ENCODE results near the gene SCTR. TPM values are rescaled to one million over a fixed set of nuclear protein-coding genes. Genes with fewer than 3 reads are reported as not detected.
A peak's percentile ranks its signal among the peaks of the same experiment; 100 is the strongest.

The SCTR gene
- polyA plus RNA-seq, 3 donors, result not detected

DNA sequence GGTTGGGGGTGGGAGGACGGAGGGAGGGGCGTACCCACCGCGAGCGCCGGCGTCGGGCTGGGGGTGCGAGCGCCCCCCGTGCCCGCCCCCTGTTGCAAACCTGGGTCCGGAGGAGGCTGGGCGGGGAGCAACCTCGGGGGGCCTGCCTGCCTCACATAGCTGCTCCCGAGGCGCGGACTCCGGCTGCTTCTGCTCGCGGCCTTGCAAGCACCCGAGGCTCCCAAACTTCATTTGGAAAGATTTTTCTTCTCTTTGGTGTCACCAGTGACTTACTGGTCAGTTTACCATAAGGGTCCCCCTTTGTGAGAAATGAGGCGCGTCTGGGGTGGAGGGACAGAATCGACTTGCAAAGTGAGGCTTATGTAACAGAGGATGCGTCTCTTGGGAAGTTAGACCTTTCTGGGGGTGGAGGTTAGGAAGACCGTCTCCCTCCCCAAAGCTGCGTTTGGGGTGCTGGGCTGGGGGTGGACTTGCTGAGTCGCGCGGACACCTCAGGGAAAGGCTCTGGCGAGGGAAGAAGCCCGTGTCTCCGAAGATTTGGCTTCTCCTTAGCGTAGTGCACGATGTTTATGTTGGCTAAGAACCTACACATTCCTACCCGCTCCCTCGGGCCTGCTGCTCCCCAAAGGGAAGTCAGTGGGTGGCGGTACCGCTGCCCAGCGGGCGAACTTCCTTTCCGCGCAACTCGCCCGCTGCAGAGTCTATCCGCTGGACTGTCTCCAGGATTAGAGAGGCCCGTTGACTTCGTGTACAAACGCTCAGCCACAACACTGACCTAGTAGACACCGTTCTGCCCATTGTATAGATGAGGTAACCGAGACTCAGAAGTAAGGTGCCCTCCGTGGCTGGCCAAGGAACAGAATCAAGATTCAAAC lies 92.1 kb downstream of the SCTR start:
- Histone ChIP-seq H3K4me3 (replicated peaks in 1 of 3; ENCODE audit: low read depth in 2 of 3, low read length in 3 of 3) (peak overlapping the region in 1 of 3 experiments; percentile 62), H4K20me1 (ENCODE audit: insufficient read depth, low read length) (no peaks in the 10 kb centered on the region), H3K79me2 (ENCODE audit: insufficient read depth, low read length) (no peaks in the 10 kb centered on the region), H3K4me2 (replicated peaks; ENCODE audit: extremely low read depth, low read length, poor library complexity, severe bottlenecking) (peak overlapping the region; percentile 65), H3K4me1 (ENCODE audit: control insufficient read depth in 1 of 2, insufficient read depth in 2 of 2, low read length in 2 of 2) (peaks cover 11 to 17% of the 10 kb centered on the region in 2 donors), H3K27ac (ENCODE audit: low read depth in 1 of 2, low read length in 2 of 2) (no peak overlapping the region), H2AFZ (ENCODE audit: insufficient read depth, low read depth, low read length, poor library complexity, severe bottlenecking) (peak overlapping the region; percentile 50), H3K9ac (ENCODE audit: insufficient read depth, low read length, poor library complexity, severe bottlenecking) (no peak overlapping the region), H3K9me3 (replicated peaks in 1 of 2; ENCODE audit: control insufficient read depth in 1 of 2, insufficient read depth in 1 of 2, low read length in 2 of 2) (peaks cover 0 to 5% of the 10 kb centered on the region in 2 donors), H3K27me3 (ENCODE audit: control insufficient read depth in 2 of 2, insufficient read depth in 2 of 2, low read length in 2 of 2) (peaks cover 13 to 46% of the 10 kb centered on the region in 2 donors), H3K36me3 (replicated peaks in 1 of 2; ENCODE audit: control insufficient read depth in 1 of 2, insufficient read depth in 2 of 2, low read length in 2 of 2) (no peaks in the 10 kb centered on the region)
- Mint-ChIP-seq H3K9me3 (peaks cover 0 to 11% (median 8%) of the 10 kb centered on the region in 7 donors), H3K27me3 (ENCODE audit: low read depth in 3 of 3) (peaks cover 47 to 61% (median 51%) of the 10 kb centered on the region in 3 donors), H3K27ac (no peak overlapping the region), H3K36me3 (peaks cover 0 to 3% of the 10 kb centered on the region in 2 donors), H3K4me3 (peak overlapping the region; percentile 66 to 90), H3K4me1 (peaks cover 13% of the 10 kb centered on the region)
- intact Hi-C loops (cut with micrococcal nuclease), result no loop called here
- 7% methylated on average over 39 of the region's 53 CpGs for WGBS (ENCODE audit: insufficient coverage)
- no peak for TF ChIP-seq CTCF (IDR thresholded peaks at IDR 0.05)
- peak in 2 of 3 donors; percentile 4 to 15 for DNase-seq

DNA sequence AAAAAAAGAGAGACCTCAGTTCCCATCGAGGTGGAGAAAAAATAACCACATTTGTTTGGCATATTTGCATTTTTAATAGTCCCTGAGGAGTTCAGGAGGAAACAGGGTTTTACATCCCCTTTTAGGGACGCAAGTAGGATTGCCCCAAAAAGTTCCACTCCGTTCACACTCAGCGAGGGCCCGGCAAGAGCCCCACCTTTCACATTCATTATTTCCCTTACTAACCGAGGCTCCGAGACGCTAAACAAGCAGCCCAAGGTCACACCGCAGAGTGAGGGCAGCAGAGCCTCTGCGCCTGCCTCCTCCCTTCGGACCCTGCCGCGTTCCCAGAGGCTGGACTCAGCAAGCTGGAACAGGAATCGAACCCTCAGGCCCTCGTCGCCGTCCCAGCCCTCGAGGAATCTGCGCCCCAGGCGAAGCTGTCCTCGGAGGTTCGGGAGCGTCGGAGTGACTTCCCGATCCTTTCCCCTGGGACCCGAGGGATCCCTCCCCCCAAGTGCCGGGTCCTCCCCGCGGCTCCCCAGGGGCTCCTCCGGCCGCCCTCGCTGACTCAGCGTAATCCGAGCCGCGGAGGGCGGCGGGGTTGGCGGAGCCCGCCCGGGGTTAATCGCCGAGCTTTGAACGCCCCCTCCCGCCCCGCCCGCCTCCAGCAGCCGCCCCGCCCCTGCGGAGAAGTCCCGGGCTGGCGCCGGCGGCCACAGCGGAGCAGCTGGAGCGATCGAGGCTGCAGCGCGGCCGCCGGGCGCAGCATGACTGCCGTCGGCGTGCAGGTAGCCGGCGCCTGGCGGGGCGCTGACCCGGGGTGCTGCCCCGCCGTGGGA lies 92.9 kb downstream of the SCTR start, which contains the start of gene TMEM37:
TSS of gene TMEM37 (plus strand) at position 700 of the 821 bp plus-strand sequence. CDS start at position 750, 50 bp downstream.
- peaks cover 0 to 11% (median 8%) of the 10 kb centered on the region in 7 donors for H3K9me3 Mint-ChIP-seq
- Histone ChIP-seq H3K9ac (ENCODE audit: insufficient read depth, low read length, poor library complexity, severe bottlenecking) (no peak within 1 kb of the TSS), H3K79me2 (ENCODE audit: insufficient read depth, low read length) (no peaks in the 10 kb centered on the region), H3K4me3 (replicated peaks in 1 of 3; ENCODE audit: low read depth in 2 of 3, low read length in 3 of 3) (peak within 1 kb of the TSS in 1 of 3 experiments; percentile 62), H3K4me1 (ENCODE audit: control insufficient read depth in 1 of 2, insufficient read depth in 2 of 2, low read length in 2 of 2) (peaks cover 11 to 23% of the 10 kb centered on the region in 2 donors), H3K27ac (ENCODE audit: low read depth in 1 of 2, low read length in 2 of 2) (no peak within 1 kb of the TSS), H3K27me3 (ENCODE audit: control insufficient read depth in 2 of 2, insufficient read depth in 2 of 2, low read length in 2 of 2) (peaks cover 13 to 50% of the 10 kb centered on the region in 2 donors), H3K9me3 (replicated peaks in 1 of 2; ENCODE audit: control insufficient read depth in 1 of 2, insufficient read depth in 1 of 2, low read length in 2 of 2) (peaks cover 0 to 5% of the 10 kb centered on the region in 2 donors), H2AFZ (ENCODE audit: insufficient read depth, low read depth, low read length, poor library complexity, severe bottlenecking) (peak within 1 kb of the TSS; percentile 50), H3K36me3 (replicated peaks in 1 of 2; ENCODE audit: control insufficient read depth in 1 of 2, insufficient read depth in 2 of 2, low read length in 2 of 2) (no peaks in the 10 kb centered on the region), H3K4me2 (replicated peaks; ENCODE audit: extremely low read depth, low read length, poor library complexity, severe bottlenecking) (peak within 1 kb of the TSS; percentile 65), H4K20me1 (ENCODE audit: insufficient read depth, low read length) (no peaks in the 10 kb centered on the region)
- H3K4me1 Mint-ChIP-seq, result peaks cover 19% of the 10 kb centered on the region
- H3K27ac Mint-ChIP-seq, result no peak within 1 kb of the TSS
- intact Hi-C loops (cut with micrococcal nuclease), result no loop called here
- H3K36me3 Mint-ChIP-seq, result peaks cover 0 to 3% of the 10 kb centered on the region in 2 donors
- 6% methylated on average over 70 of the region's 72 CpGs for WGBS (ENCODE audit: insufficient coverage)
- peaks cover 48 to 66% (median 55%) of the 10 kb centered on the region in 3 donors for H3K27me3 Mint-ChIP-seq (ENCODE audit: low read depth in 3 of 3)
- no peak for TF ChIP-seq CTCF (IDR thresholded peaks at IDR 0.05)
- peak within 1 kb of the TSS; percentile 66 to 90 for H3K4me3 Mint-ChIP-seq
- DNase-seq, result no peak

Data from CD14-positive monocyte (primary cell).